Upper lobe of left lung (tissue), 6 donors: ENCODE results near the gene PRR5L. TPM values are rescaled to one million over a fixed set of nuclear protein-coding genes. Genes with fewer than 3 reads are reported as not detected.

Experiments
- ATAC-seq, 2 donors: fragments of 200-7000 bp; cut with Tn5 transposase; one replicate each; pipeline ENCODE4 v1.9.1; 2022; ENCODE audit warnings: mild to moderate bottlenecking in 2 of 2, moderate library complexity in 2 of 2; ENCODE audit not compliant: low FRiP score in 2 of 2
- DNase-seq, 2 donors: peaks; one replicate each; pipeline ENCODE4 v3.0.0-alpha.2; 2019 to 2020
- H3K27ac ChIP-seq, 4 donors: fragments of 200-600 bp; sonication (generic); one replicate each; pipeline ENCODE4 v1.5.1; 2016 to 2019
- H3K27me3 ChIP-seq, 4 donors: fragments of 200-600 bp; sonication (generic); one replicate each; pipeline ENCODE4 v1.5.1; 2017 to 2019
- H3K36me3 ChIP-seq, 4 donors: fragments of 200-600 bp; sonication (generic); one replicate each; pipeline ENCODE4 v1.5.1; 2016 to 2019
- H3K4me1 ChIP-seq, 4 donors: fragments of 200-600 bp; sonication (generic); one replicate each; pipeline ENCODE4 v1.5.1; 2018 to 2019
- H3K4me3 ChIP-seq, 4 donors: fragments of 200-600 bp; sonication (generic); one replicate each; pipeline ENCODE4 v1.5.1; 2017 to 2019; ENCODE audit warnings: mild to moderate bottlenecking in 2 of 4, moderate library complexity in 1 of 4
- H3K9me3 ChIP-seq, 4 donors: fragments of 200-600 bp; sonication (generic); one replicate each; pipeline ENCODE4 v1.5.1; 2018 to 2019
- EP300 ChIP-seq, 4 donors: sonication (generic); formaldehyde crosslinking; IDR thresholded peaks; one replicate each; pipeline ENCODE4 v1.5.1; 2017; ENCODE audit warnings: antibody characterized with exemption in 4 of 4, control low read depth in 2 of 4
- POLR2A ChIP-seq, 4 donors: fragments of 450-650 bp; IDR thresholded peaks; one replicate each; pipeline ENCODE4 v1.5.1; 2016 to 2017; ENCODE audit warnings: antibody characterized with exemption in 4 of 4, mild to moderate bottlenecking in 2 of 4
- POLR2AphosphoS5 ChIP-seq, 2 donors: sonication (generic); formaldehyde crosslinking; IDR thresholded peaks; one replicate each; pipeline ENCODE4 v1.5.1; 2017; ENCODE audit warnings: antibody characterized with exemption in 2 of 2
- WGBS, 2 donors: methylation state at CpG; one replicate each; pipeline ENCODE4 v1.1.5; 2017 to 2018; 5-methylcytosine and 5-hydroxymethylcytosine counted together
- total RNA-seq, 6 donors: library from RNA; depleted of rRNA in 4 of 6; stranded (reverse); fragments of >200 nt in 4 of 6; gene quantifications; one replicate each; pipeline versions ENCODE4 v1.1.0 to v1.2.1, GENCODE V29; 2016 to 2021
- TF ChIP-seq, protein P1 (sequence below), 6 experiments: fragments of 450-650 bp in 4 of 6; fragments of 200-600 bp in 2 of 6; sonication (generic) in 2 of 6; IDR thresholded peaks; one replicate each; pipeline ENCODE4 v1.5.1; 2016 to 2019; ENCODE audit warnings: antibody characterized with exemption in 6 of 6
- donor health status: DM: no; HTN: no; CAD: no; lungs with moderate emphysema.
- donor health status: DM: no; HTN: yes; CAD: no; lungs with severe emphysema.

PRR5L gene
- total RNA-seq, 6 donors from 2014 or later: 18.9 to 40.5 (median 27.6) TPM

DNA sequence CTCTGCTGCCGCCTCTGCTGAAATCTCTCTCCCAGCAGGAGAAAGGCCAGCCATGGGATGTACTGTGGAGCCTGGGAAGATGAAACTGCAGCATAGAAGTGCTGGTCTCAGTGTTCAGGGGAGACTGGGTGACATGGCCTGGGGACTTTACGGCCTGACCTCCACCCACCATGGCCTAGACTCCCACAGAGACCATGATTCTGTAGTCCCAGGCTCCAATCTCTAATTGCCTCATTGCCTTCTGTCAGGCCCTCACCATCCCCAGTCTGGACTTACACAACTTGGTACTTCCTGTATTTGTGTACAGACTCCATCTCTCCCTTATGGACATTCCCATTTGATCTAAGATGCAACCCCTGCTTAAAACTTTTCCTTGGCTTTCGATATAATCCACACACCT, 170.9 kb downstream of the PRR5L start:
- ATAC-seq: no peak
- H3K27me3 ChIP-seq: no peaks in the 10 kb centered on the region
- no peak overlapping the region for H3K27ac ChIP-seq
- TF ChIP-seq EP300 (IDR thresholded peaks at IDR 0.05): no peak
- no peak for TF ChIP-seq POLR2A (IDR thresholded peaks at IDR 0.05)
- no peak for TF ChIP-seq POLR2AphosphoS5 (IDR thresholded peaks at IDR 0.05)
- TF ChIP-seq, protein P1, sequence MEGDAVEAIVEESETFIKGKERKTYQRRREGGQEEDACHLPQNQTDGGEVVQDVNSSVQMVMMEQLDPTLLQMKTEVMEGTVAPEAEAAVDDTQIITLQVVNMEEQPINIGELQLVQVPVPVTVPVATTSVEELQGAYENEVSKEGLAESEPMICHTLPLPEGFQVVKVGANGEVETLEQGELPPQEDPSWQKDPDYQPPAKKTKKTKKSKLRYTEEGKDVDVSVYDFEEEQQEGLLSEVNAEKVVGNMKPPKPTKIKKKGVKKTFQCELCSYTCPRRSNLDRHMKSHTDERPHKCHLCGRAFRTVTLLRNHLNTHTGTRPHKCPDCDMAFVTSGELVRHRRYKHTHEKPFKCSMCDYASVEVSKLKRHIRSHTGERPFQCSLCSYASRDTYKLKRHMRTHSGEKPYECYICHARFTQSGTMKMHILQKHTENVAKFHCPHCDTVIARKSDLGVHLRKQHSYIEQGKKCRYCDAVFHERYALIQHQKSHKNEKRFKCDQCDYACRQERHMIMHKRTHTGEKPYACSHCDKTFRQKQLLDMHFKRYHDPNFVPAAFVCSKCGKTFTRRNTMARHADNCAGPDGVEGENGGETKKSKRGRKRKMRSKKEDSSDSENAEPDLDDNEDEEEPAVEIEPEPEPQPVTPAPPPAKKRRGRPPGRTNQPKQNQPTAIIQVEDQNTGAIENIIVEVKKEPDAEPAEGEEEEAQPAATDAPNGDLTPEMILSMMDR (IDR thresholded peaks at IDR 0.05): no peak
- H3K9me3 ChIP-seq: no peaks in the 10 kb centered on the region
- WGBS, 2 donors: 89 to 98% methylated on average over 3 of the region's 3 CpGs
- peaks cover 0 to 12% (median 5%) of the 10 kb centered on the region in 4 donors for H3K4me1 ChIP-seq
- DNase-seq: no peak
- H3K36me3 ChIP-seq: peaks cover 0 to 4% (median 0%) of the 10 kb centered on the region in 4 donors
- no peak overlapping the region for H3K4me3 ChIP-seq

DNA sequence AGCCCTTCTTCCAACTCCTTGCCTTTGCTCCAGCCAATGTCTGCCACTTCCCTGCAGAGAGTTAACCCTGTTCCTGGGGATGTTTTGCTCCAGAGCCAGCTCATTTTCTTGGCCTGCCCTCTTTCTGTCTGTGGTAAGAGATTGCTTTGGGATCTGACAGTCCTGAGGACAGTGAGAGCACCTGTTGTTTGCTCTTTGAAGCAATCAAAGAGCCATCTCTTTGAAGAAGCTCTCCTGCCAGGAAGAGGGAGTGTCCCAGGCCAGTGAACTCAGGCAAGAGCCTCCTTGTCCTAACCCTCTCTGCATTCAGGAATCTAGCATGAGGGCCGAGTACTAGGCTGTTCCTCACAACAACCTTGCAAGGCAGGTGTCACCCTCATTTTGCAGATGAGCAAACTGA, 171.8 kb downstream of the PRR5L start:
- no peak for TF ChIP-seq POLR2A (IDR thresholded peaks at IDR 0.05)
- TF ChIP-seq, protein P1 (IDR thresholded peaks at IDR 0.05): no peak
- TF ChIP-seq POLR2AphosphoS5 (IDR thresholded peaks at IDR 0.05): no peak
- no peak for TF ChIP-seq EP300 (IDR thresholded peaks at IDR 0.05)
- H3K9me3 ChIP-seq: no peaks in the 10 kb centered on the region
- H3K27ac ChIP-seq: no peak overlapping the region

GRCh38 chr11:36469063-36469462, 173.0 kb downstream of the PRR5L start:
- WGBS, 2 donors: 50 to 62% methylated on average over 2 of the region's 2 CpGs
- peaks cover 0 to 15% (median 5%) of the 10 kb centered on the region in 4 donors for H3K4me1 ChIP-seq
- no peaks in the 10 kb centered on the region for H3K9me3 ChIP-seq
- no peaks in the 10 kb centered on the region for H3K27me3 ChIP-seq
- peaks cover 0 to 3% (median 0%) of the 10 kb centered on the region in 4 donors for H3K36me3 ChIP-seq
- DNase-seq (no peak), ATAC-seq (no peak)
- TF ChIP-seq POLR2A (IDR thresholded peaks at IDR 0.05) (no peak), EP300 (IDR thresholded peaks at IDR 0.05) (no peak), POLR2AphosphoS5 (IDR thresholded peaks at IDR 0.05) (no peak)
- TF ChIP-seq, protein P1 (IDR thresholded peaks at IDR 0.05): no peak
- no peak overlapping the region for H3K4me3 ChIP-seq
- H3K27ac ChIP-seq: peak overlapping the region in 1 of 4 donors; percentile 22

More for the DNA sequence above, 171.8 kb downstream of the PRR5L start:
- ATAC-seq (no peak), DNase-seq (no peak)
- Histone ChIP-seq H3K4me3 (no peak overlapping the region), H3K27me3 (no peaks in the 10 kb centered on the region), H3K4me1 (peaks cover 0 to 15% (median 5%) of the 10 kb centered on the region in 4 donors), H3K36me3 (peaks cover 0 to under 1% (median 0%) of the 10 kb centered on the region in 4 donors)
- 78 to 100% methylated on average over 1 of the region's 1 CpG for WGBS, 2 donors

DNA sequence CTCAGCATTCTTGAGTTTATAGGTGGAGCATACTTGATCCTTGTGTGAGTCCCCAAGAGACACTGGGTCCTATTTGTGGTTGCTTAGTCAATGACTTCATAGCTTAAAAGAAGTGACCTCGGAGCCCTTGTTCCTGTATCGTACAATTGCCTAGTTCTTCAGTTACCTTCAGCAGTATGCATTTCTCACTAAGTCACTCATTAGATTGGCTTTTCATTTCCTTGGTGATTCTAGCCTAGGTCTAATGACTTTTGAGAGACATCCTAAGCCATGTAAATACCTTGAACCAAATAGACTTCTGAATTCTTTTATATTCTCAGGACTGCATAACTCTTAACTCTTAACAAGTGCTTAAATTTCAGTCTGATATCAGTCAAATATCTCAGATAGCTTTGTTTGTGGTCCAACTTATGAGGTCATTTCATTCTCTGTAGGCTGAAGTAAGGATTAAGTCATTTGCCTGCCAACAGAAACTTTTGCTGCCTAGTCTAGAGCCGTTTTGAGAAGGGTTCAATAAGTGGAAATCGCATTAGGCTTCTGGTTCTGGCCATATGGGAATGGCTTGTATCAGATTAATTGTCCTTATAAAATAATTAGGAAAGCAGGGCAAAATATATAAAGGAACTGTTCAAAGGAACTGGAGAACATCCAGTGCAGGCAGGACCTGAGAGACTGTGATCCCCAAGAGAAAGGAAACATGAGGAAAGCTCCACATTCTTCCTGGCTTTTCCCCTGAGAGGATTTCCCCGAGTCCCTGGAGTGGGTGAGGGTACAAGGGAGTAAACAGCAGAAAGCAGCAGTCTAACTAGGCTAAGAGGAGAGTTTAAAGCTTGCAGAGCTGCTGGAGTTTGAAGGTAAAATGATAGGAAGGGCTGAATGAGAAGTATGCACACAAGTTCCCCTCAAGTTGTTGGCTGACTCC, 174.1 kb downstream of the PRR5L start:
- WGBS, 2 donors: 47 to 56% methylated on average over 5 of the region's 5 CpGs
- H3K4me1 ChIP-seq: peaks cover 0 to 15% (median 5%) of the 10 kb centered on the region in 4 donors
- ATAC-seq: peak; percentile 24 to 72
- TF ChIP-seq POLR2AphosphoS5 (IDR thresholded peaks at IDR 0.05): no peak
- no peak for TF ChIP-seq POLR2A (IDR thresholded peaks at IDR 0.05)
- TF ChIP-seq EP300 (IDR thresholded peaks at IDR 0.05): no peak
- TF ChIP-seq, protein P1 (IDR thresholded peaks at IDR 0.05): no peak
- H3K4me3 ChIP-seq: no peak overlapping the region
- H3K27me3 ChIP-seq: no peaks in the 10 kb centered on the region
- no peaks in the 10 kb centered on the region for H3K9me3 ChIP-seq
- DNase-seq: no peak
- peak overlapping the region in 3 of 4 donors; percentile 40 to 57 (median 44) for H3K27ac ChIP-seq
- peaks cover 0 to 3% (median 0%) of the 10 kb centered on the region in 4 donors for H3K36me3 ChIP-seq
